Nephron progenitor cell (in vitro differentiated cells): Measurements from ENCODE around the gene LDHB.

Experiments
- DNase-seq: peaks from one replicate; pipeline ENCODE4 v3.0.0; 2021
- H3K27ac Mint-ChIP-seq: 2 replicates; pipeline ENCODE4 v1.8.0; 2021; ENCODE audit warnings: mild to moderate bottlenecking, moderate library complexity, mixed read lengths
- H3K27me3 Mint-ChIP-seq: 2 replicates; pipeline ENCODE4 v1.8.0; 2021; ENCODE audit warnings: mild to moderate bottlenecking, low read depth, mixed read lengths; ENCODE audit not compliant: poor library complexity
- H3K36me3 Mint-ChIP-seq: 2 replicates; pipeline ENCODE4 v1.8.0; 2021; ENCODE audit warnings: low read depth, mixed read lengths
- H3K4me1 Mint-ChIP-seq: 2 replicates; pipeline ENCODE4 v1.8.0; 2021; ENCODE audit warnings: mixed read lengths
- H3K4me3 Mint-ChIP-seq: 2 replicates; pipeline ENCODE4 v1.8.0; 2021; ENCODE audit warnings: mild to moderate bottlenecking, moderate library complexity, mixed read lengths
- H3K9me3 Mint-ChIP-seq: 2 replicates; pipeline ENCODE4 v1.8.0; 2021; ENCODE audit warnings: mild to moderate bottlenecking, moderate library complexity, mixed read lengths
- CTCF ChIP-seq: fragments of 200-600 bp; sonication (generic); IDR thresholded peaks from 2 replicates; pipeline ENCODE4 v1.5.0; 2021; ENCODE audit warnings: antibody characterized with exemption

The LDHB gene

GRCh38 chr12:21695986-21696385, 38.3 kb upstream of the LDHB start:
- Mint-ChIP-seq H3K27me3 (no peaks in the 10 kb centered on the region), H3K36me3 (no peaks in the 10 kb centered on the region), H3K4me1 (peaks cover 13% of the 10 kb centered on the region), H3K4me3 (no peak overlapping the region), H3K9me3 (peaks cover 11% of the 10 kb centered on the region), H3K27ac (no peak overlapping the region)
- TF ChIP-seq CTCF = no peak
- no peak for DNase-seq

GRCh38 chr12:21694660-21695059, 37.0 kb upstream of the LDHB start:
- Mint-ChIP-seq H3K36me3 (no peaks in the 10 kb centered on the region), H3K27ac (no peak overlapping the region)

GRCh38 chr12:21691515-21691914, 33.9 kb upstream of the LDHB start:
- Mint-ChIP-seq H3K4me1 (no peaks in the 10 kb centered on the region), H3K9me3 (peaks cover 37% of the 10 kb centered on the region), H3K27ac (no peak overlapping the region), H3K27me3 (no peaks in the 10 kb centered on the region), H3K36me3 (peaks cover 12% of the 10 kb centered on the region), H3K4me3 (no peak overlapping the region)
- no peak for TF ChIP-seq CTCF
- DNase-seq = no peak

More at GRCh38 chr12:21694660-21695059, 37.0 kb upstream of the LDHB start:
- Mint-ChIP-seq H3K4me3 (no peak overlapping the region), H3K9me3 (peaks cover 22% of the 10 kb centered on the region), H3K27me3 (no peaks in the 10 kb centered on the region), H3K4me1 (peaks cover 13% of the 10 kb centered on the region)
- no peak for DNase-seq
- TF ChIP-seq CTCF = no peak

- no peak for DNase-seq
- no peak for TF ChIP-seq CTCF
- no peak overlapping the region for H3K4me3 Mint-ChIP-seq
- no peaks in the 10 kb centered on the region for H3K4me1 Mint-ChIP-seq
- H3K36me3 Mint-ChIP-seq = peaks cover 12% of the 10 kb centered on the region
- H3K9me3 Mint-ChIP-seq = peaks cover 37% of the 10 kb centered on the region
- H3K27me3 Mint-ChIP-seq = no peaks in the 10 kb centered on the region
- no peak overlapping the region for H3K27ac Mint-ChIP-seq
Observed at GRCh38 chr12:21690704-21691368, 33.2 kb upstream of the LDHB start.

- Mint-ChIP-seq H3K27ac (no peak overlapping the region), H3K27me3 (no peaks in the 10 kb centered on the region)
- no peak for TF ChIP-seq CTCF
Observed at GRCh38 chr12:21683115-21683514, 25.5 kb upstream of the LDHB start.

GRCh38 chr12:21678959-21679358, 21.3 kb upstream of the LDHB start:
- Mint-ChIP-seq H3K36me3 (no peaks in the 10 kb centered on the region), H3K9me3 (no peaks in the 10 kb centered on the region), H3K27me3 (no peaks in the 10 kb centered on the region), H3K27ac (no peak overlapping the region), H3K4me3 (no peak overlapping the region), H3K4me1 (no peaks in the 10 kb centered on the region)
- no peak for DNase-seq
- no peak for TF ChIP-seq CTCF

More at GRCh38 chr12:21683115-21683514, 25.5 kb upstream of the LDHB start:
- no peaks in the 10 kb centered on the region for H3K4me1 Mint-ChIP-seq
- H3K9me3 Mint-ChIP-seq = no peaks in the 10 kb centered on the region
- no peak for DNase-seq
- H3K36me3 Mint-ChIP-seq = no peaks in the 10 kb centered on the region
- H3K4me3 Mint-ChIP-seq = no peak overlapping the region
